ENCODE data around the gene PTRH2. TPM values are rescaled to one million over a fixed set of nuclear protein-coding genes. Genes with fewer than 3 reads are reported as not detected.

PTRH2 gene
- total and polyA plus RNA-seq, 2 of the 8 experiments (the other 6 are each of a cell fraction or from before 2014, with no cell fraction given), result 39.4 to 43.2 TPM

GRCh38 chr17:59694344-59694743 is 12.9 kb downstream of the PTRH2 start (continued):
- no peak for TF ChIP-seq CBX8 (IDR thresholded peaks at IDR 0.05; ENCODE audit: borderline replicate concordance, low read depth, low read length)
- no peak for TF ChIP-seq CEBPB (IDR thresholded peaks at IDR 0.05; ENCODE audit: low read depth, low read length)
- no peak for TF ChIP-seq EZH2 (IDR thresholded peaks at IDR 0.05; ENCODE audit: low read depth, low read length, severe bottlenecking)
- TF ChIP-seq EP300 (IDR thresholded peaks at IDR 0.05; ENCODE audit: borderline replicate concordance in 1 of 2, low read depth in 2 of 2, low read length in 2 of 2), result no peak
- TF ChIP-seq TAF7 (optimal IDR thresholded peaks at IDR 0.05; ENCODE audit: borderline replicate concordance, low read depth, low read length), result no peak
- TF ChIP-seq RFX5 (IDR thresholded peaks at IDR 0.05; ENCODE audit: borderline replicate concordance, low read depth, low read length), result no peak
- no peak for TF ChIP-seq NRF1 (IDR thresholded peaks at IDR 0.05; ENCODE audit: low read depth, low read length)
- no peak for TF ChIP-seq BACH1 (IDR thresholded peaks at IDR 0.05; ENCODE audit: low read length)

All from H1 (cell line).